A549 (cell line): ENCODE results near the gene TMEM232.

ENCODE experiments used
- BCL3 ChIP-seq: fragments of >200 bp; sonication (Bioruptor Twin); formaldehyde crosslinking; IDR thresholded peaks from 3 replicates; pipeline ENCODE4 v1.6.1; 2016
- BHLHE40 ChIP-seq: IDR thresholded peaks from 2 replicates; pipeline ENCODE4 v1.6.1; 2012; ENCODE audit warnings: low read depth, low read length, inconsistent platforms
- CTCF ChIP-seq: fragments of >200 bp; sonication (Bioruptor Twin); formaldehyde crosslinking; IDR thresholded peaks from 3 replicates; pipeline ENCODE4 v1.5.1; 2016
- HDAC2 ChIP-seq: fragments of 200-600 bp; sonication (generic); IDR thresholded peaks from 2 replicates; pipeline ENCODE4 v1.6.1; 2016
- MAFK ChIP-seq: fragments of 450-650 bp; IDR thresholded peaks from 2 replicates; pipeline ENCODE4 v1.6.1; 2014; ENCODE audit not compliant: partially characterized antibody
- PHF8 ChIP-seq: fragments of 200-600 bp; sonication (generic); IDR thresholded peaks from 2 replicates; pipeline ENCODE4 v1.6.1; 2016; ENCODE audit warnings: low read depth, mild to moderate bottlenecking, antibody characterized with exemption, moderate library complexity, borderline replicate concordance
- POLR2A ChIP-seq: IDR thresholded peaks from 2 replicates; pipeline ENCODE4 v1.6.1; 2012; ENCODE audit warnings: mild to moderate bottlenecking, low read length
- RAD21 ChIP-seq, 2 experiments: fragments of >200 bp in 1 of 2; sonication (Bioruptor Twin) in 1 of 2; formaldehyde crosslinking in 1 of 2; IDR thresholded peaks in 1 of 2; conservative IDR thresholded peaks in 1 of 2; 2 replicates in 1 of 2; 3 replicates in 1 of 2; pipeline ENCODE4 v1.6.1; 2012 to 2018; ENCODE audit warnings: inconsistent platforms in 1 of 2

- TF ChIP-seq RAD21 (conservative IDR thresholded peaks at IDR 0.05 in 1 of 2, IDR thresholded peaks at IDR 0.05 in 1 of 2) (no peak), BHLHE40 (no peak), CTCF (no peak), HDAC2 (no peak), BCL3 (no peak), MAFK (no peak), POLR2A (no peak), PHF8 (no peak)
Observed at GRCh38 chr5:110371725-110372041, 354.8 kb downstream of the TMEM232 start.
